Stomach (tissue), 9 donors: ENCODE results near the gene GOLPH3. TPM values are rescaled to one million over a fixed set of nuclear protein-coding genes. Genes with fewer than 3 reads are reported as not detected.
"Not testable (repeated sequence)": the region's sequence is repeated elsewhere in the genome, so short reads cannot be mapped to it uniquely, and the experiment has no call there.

Experiments used
- DNase-seq, 2 donors: peaks; one replicate each; pipeline versions ENCODE4 v3.0.0 to v3.0.0-alpha.2; 2013 to 2019
- H3K27ac ChIP-seq, 5 donors: fragments of 200-600 bp in 4 of 5; sonication (generic) in 4 of 5; one replicate each; pipeline ENCODE4 v1.5.1; 2013 to 2019; ENCODE audit warnings: mild to moderate bottlenecking in 1 of 5, moderate library complexity in 1 of 5
- H3K27me3 ChIP-seq, 3 donors: fragments of 200-600 bp; sonication (generic); one replicate each; pipeline ENCODE4 v1.5.1; 2017 to 2019; ENCODE audit warnings: mixed run types in 1 of 3
- H3K36me3 ChIP-seq, 4 donors: fragments of 200-600 bp; sonication (generic); 1 replicate in 3 of 4; 2 replicates in 1 of 4; pipeline ENCODE4 v1.5.1; 2016 to 2019
- H3K4me1 ChIP-seq, 4 donors: fragments of 200-600 bp; sonication (generic); one replicate each; pipeline ENCODE4 v1.5.1; 2016 to 2019
- H3K4me3 ChIP-seq, 4 donors: fragments of 200-600 bp; sonication (generic) in 3 of 4; one replicate each; pipeline ENCODE4 v1.5.1; 2016 to 2019; ENCODE audit warnings: mild to moderate bottlenecking in 1 of 4
- H3K9me3 ChIP-seq, 4 donors: fragments of 200-600 bp; sonication (generic); one replicate each; pipeline ENCODE4 v1.5.1; 2016 to 2019
- EP300 ChIP-seq: sonication (generic); formaldehyde crosslinking; IDR thresholded peaks from one replicate; pipeline ENCODE4 v1.6.1; 2017; ENCODE audit warnings: antibody characterized with exemption
- POLR2A ChIP-seq, 4 donors: fragments of 450-650 bp; IDR thresholded peaks; one replicate each; pipeline ENCODE4 v1.6.1; 2016; ENCODE audit warnings: antibody characterized with exemption in 4 of 4, control low read depth in 2 of 4, mild to moderate bottlenecking in 1 of 4, moderate library complexity in 1 of 4
- POLR2AphosphoS5 ChIP-seq, 3 donors: sonication (generic); formaldehyde crosslinking; IDR thresholded peaks; one replicate each; pipeline ENCODE4 v1.6.1; 2016; ENCODE audit warnings: antibody characterized with exemption in 3 of 3
- WGBS, 5 donors: extraction: QIAGEN DNeasy Blood & Tissue Kit in 3 of 5; methylation state at CpG; one replicate each; pipeline versions ENCODE4 v1.1.5 to v1.1.7; 2013 to 2018; 5-methylcytosine and 5-hydroxymethylcytosine counted together
- intact Hi-C: fragments of 100-400 bp; cut with DNase I; formaldehyde crosslinking; loops from one replicate; pipeline ENCODE4 v1.15.1; 2023; ENCODE audit warnings: low total_unique reads
- polyA plus RNA-seq, 3 donors: library from polyadenylated mRNA; stranded (reverse); fragments of 200-250 nt; gene quantifications; one replicate each; pipeline ENCODE4 v1.2.3, GENCODE V29; 2013
- small RNA-seq, 4 donors: library from RNA; depleted of rRNA; stranded (forward); fragments of <200 nt; gene quantifications; one replicate each; pipeline ENCODE3, GENCODE V24; 2016
- total RNA-seq, 5 donors: library from RNA; depleted of rRNA; stranded (reverse); fragments of >200 nt; gene quantifications; one replicate each; pipeline versions ENCODE4 v1.1.0 to v1.2.3, GENCODE V29; 2014 to 2016
- TF ChIP-seq, protein P1 (sequence below), 7 experiments: fragments of 450-650 bp in 4 of 7; fragments of 200-600 bp in 3 of 7; sonication (generic) in 3 of 7; IDR thresholded peaks; one replicate each; pipeline ENCODE4 v1.5.1; 2016 to 2019; ENCODE audit warnings: antibody characterized with exemption in 7 of 7, control low read depth in 2 of 7, mild to moderate bottlenecking in 1 of 7
- donor health status: healthy with polysubstance abuse.
- donor health status: Bipolar disorder and iron deficiency.
- donor health status: healthy.

Gene GOLPH3
- total and polyA plus RNA-seq, 8 donors, result 38.3 to 171 (median 92.7) TPM

DNA sequence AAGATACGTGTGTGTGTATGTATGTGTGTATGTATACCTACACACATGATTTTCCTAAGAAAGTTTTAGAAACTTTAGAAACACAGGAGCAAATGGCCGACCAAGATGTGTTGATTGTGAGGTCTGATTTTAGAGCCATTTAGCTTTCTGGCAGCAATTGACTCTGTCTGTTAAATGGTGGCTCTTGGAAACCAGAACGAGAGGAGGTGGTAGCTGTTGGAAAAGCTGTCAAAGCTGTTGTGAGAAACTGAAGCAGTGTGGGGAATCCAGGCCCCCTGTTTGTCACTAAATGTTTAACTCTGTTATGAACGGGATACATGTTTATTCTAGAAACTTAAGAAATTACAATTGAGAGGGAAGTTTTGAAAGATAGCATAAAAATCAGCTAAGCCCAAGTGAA lies 91.4 kb downstream of the GOLPH3 start:
- intact Hi-C loops, result no loop called here
- DNase-seq, result no peak
- 67 to 78% (median 73%) methylated on average over 4 of the region's 4 CpGs for WGBS, 5 donors

DNA sequence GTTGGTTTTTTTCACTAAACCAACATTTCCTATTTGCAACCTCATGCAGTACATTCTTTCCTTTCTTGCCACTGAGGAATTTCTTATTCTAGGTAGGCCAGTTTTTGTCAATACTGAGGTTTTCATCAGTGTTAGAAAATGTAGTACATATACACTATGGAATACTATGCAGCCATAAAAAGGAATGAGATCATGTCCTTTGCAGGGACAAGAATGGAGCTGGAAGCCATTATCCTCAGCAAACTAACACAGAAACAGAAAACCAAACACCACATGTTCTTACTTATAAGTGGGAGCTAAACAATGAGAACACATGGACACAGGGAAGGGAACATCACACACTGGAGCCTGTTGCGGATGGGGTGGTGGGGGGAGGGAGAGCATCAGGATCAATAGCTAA lies 93.6 kb downstream of the GOLPH3 start:
- H3K27me3 ChIP-seq, H3K27ac ChIP-seq, intact Hi-C loops, H3K4me1 ChIP-seq, H3K4me3 ChIP-seq, H3K36me3 ChIP-seq, H3K9me3 ChIP-seq, DNase-seq: not testable (repeated sequence)
- WGBS, 5 donors, result 100% methylated on average over 1 of the region's 1 CpG

More for the DNA sequence above, 91.4 kb downstream of the GOLPH3 start:
- Histone ChIP-seq H3K4me3 (no peak overlapping the region), H3K4me1 (no peaks in the 10 kb centered on the region), H3K9me3 (no peaks in the 10 kb centered on the region), H3K27ac (no peak overlapping the region), H3K36me3 (peaks cover 0 to 23% (median 7%) of the 10 kb centered on the region in 4 donors), H3K27me3 (no peaks in the 10 kb centered on the region)
- TF ChIP-seq EP300, result no peak
- TF ChIP-seq POLR2A (IDR thresholded peaks at IDR 0.05), result no peak
- TF ChIP-seq POLR2AphosphoS5 (IDR thresholded peaks at IDR 0.05), result no peak
- TF ChIP-seq, protein P1, sequence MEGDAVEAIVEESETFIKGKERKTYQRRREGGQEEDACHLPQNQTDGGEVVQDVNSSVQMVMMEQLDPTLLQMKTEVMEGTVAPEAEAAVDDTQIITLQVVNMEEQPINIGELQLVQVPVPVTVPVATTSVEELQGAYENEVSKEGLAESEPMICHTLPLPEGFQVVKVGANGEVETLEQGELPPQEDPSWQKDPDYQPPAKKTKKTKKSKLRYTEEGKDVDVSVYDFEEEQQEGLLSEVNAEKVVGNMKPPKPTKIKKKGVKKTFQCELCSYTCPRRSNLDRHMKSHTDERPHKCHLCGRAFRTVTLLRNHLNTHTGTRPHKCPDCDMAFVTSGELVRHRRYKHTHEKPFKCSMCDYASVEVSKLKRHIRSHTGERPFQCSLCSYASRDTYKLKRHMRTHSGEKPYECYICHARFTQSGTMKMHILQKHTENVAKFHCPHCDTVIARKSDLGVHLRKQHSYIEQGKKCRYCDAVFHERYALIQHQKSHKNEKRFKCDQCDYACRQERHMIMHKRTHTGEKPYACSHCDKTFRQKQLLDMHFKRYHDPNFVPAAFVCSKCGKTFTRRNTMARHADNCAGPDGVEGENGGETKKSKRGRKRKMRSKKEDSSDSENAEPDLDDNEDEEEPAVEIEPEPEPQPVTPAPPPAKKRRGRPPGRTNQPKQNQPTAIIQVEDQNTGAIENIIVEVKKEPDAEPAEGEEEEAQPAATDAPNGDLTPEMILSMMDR (IDR thresholded peaks at IDR 0.05), result no peak

DNA sequence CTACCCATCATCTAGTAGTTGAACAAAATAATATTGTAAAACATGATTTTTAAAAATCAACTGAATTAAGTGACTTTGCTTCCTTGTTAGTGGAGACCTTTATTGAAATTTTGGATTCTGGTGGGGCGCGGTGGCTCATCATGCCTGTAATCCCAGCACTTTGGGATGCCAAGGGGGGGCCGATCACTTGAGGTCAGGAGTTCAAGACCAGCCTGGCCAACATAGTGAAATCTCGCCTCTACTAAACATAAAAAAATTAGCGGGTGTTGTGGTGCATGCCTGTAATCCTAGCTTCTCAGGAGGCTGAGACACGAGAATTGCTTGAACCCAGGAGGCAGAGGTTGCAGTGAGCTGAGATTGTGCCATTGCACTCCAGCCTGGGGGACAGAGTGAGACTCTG lies 95.3 kb downstream of the GOLPH3 start:
- H3K27me3 ChIP-seq, DNase-seq, H3K9me3 ChIP-seq, H3K27ac ChIP-seq, H3K4me3 ChIP-seq, H3K4me1 ChIP-seq: not testable (repeated sequence)
- intact Hi-C loops, result loop anchor here (5.0 kb wide), 1 partner anchor 252 kb away; no protein-coding TSS in a partner anchor
- WGBS, 5 donors, result 92 to 95% (median 93%) methylated on average over 6 of the region's 6 CpGs
- H3K36me3 ChIP-seq, result peaks cover 0 to 12% (median 8%) of the 10 kb centered on the region in 4 donors

DNA sequence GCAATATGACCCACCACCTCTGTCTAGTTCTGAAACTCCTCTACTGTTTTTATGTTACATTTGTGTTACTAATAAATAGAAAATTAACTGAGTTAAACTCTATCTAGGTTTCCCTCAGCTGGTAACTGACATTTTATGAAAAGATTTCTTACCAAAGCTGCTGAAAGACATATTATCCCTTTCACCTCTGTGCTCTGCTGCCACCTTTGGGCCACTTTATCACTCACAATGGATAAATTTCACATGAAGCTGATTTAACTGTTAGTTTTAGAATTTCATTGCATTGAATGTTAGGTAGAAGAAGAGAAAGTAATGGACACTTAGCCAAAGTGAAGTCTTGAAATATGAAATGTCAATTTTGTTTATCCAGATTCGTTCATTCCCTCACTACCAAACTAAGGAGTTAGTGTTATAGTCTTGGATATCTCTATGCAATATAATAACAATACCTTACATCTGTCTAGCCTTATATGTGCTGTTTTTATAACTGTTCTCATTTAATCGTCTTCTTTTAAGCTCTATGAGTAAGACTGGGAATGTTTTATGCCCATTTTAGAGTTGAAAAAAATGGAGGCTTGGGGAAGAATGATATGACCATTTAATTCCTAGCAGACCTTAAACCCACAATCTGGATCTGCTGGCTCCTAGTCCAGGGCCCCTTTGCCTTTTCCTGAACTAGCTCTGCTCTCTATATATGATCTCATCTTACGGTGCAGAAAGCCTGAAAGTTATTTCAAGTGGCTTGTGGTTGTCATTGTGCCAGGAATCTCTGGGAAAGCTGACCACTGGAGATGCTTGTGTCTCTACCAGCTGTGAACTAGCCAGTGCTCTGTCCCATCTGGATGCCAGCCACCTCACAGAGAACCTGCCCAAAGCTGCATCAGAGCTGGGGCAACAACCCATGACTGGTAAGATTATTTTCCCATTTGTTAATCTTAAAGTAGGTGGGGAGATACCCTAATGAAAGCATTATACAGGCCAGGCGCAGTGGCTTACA lies 97.1 kb downstream of the GOLPH3 start:
- TF ChIP-seq, protein P1 (IDR thresholded peaks at IDR 0.05), result peak in 5 of 7 experiments; percentile 42 to 66 (median 46)
- TF ChIP-seq POLR2A (IDR thresholded peaks at IDR 0.05) (no peak), EP300 (no peak), POLR2AphosphoS5 (IDR thresholded peaks at IDR 0.05) (no peak)
- H3K27me3 ChIP-seq, result no peaks in the 10 kb centered on the region
- DNase-seq, result peak; percentile 38 to 81
- H3K4me3 ChIP-seq, result no peak overlapping the region
- H3K9me3 ChIP-seq, result no peaks in the 10 kb centered on the region
- no peaks in the 10 kb centered on the region for H3K4me1 ChIP-seq
- H3K27ac ChIP-seq, result no peak overlapping the region
- intact Hi-C loops, result loop anchor here (5.0 kb wide), 1 partner anchor 250 kb away; no protein-coding TSS in a partner anchor
- WGBS, 5 donors, result 44 to 48% (median 46%) methylated on average over 4 of the region's 4 CpGs
- peaks cover 0 to 24% (median 13%) of the 10 kb centered on the region in 4 donors for H3K36me3 ChIP-seq

Small RNA genes within 50 kb of the gene (small RNA-seq; reads per million reads assigned to genes)
- 0 reads per million in 4 donors for gene RF00019

Other genes with a start within 250 kb of the GOLPH3 start
- 10 to 100 TPM; 35.6 to 51.9 (median 45.5) TPM for gene MTMR12, start 138.6 kb upstream of the GOLPH3 start, total RNA-seq
- gene MTMR12, start 138.6 kb upstream of the GOLPH3 start, polyA plus RNA-seq, result 10 to 100 TPM in 2 of 3 donors, 1 to 10 TPM in 1; 7.2 to 15.0 (median 11.5) TPM